ENCODE data around the gene CACNA1I. TPM values are rescaled to one million over a fixed set of nuclear protein-coding genes. Genes with fewer than 3 reads are reported as not detected.

Gene CACNA1I
- total and polyA plus RNA-seq, 2 experiments from 2014 or later: 0.42 to 2.4 TPM

DNA sequence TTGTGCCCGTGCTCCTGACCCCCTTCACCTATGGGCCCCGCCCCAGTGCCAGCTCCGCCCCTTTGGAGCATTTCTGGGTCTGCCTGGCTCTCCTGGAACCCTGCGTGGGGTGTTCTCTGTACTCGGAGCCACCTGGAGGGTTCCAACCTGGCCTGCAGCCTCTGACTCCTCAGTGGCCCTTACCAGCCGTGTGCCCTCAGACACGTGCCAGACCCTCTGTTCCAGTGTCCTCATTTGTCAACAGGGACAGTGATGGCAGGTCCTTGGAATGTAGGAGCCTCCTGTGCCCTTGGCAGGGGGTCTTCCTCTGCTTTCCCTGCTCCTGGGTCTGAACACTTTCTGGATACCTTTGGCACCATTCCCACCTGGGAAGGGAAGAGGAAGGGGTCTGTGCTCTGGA is 96.4 kb downstream of the CACNA1I start (continued):
- TF ChIP-seq ZNF462 (CRISPR knock-in tag; IDR thresholded peaks at IDR 0.05) (no peak), JUNB (IDR thresholded peaks at IDR 0.05; ENCODE audit: unreplicated experiment) (no peak), STAT1 (IDR thresholded peaks at IDR 0.05; ENCODE audit: unreplicated experiment) (no peak), CTCF (conservative IDR thresholded peaks at IDR 0.05; ENCODE audit: low read depth in 2 of 2) (no peak), ZNF114 (CRISPR knock-in tag; IDR thresholded peaks at IDR 0.05) (no peak), NANOG (IDR thresholded peaks at IDR 0.05; ENCODE audit: borderline replicate concordance) (no peak)

GRCh38 chr22:39669432-39669831 is 98.9 kb downstream of the CACNA1I start:
- no peak overlapping the region for H3K27ac Mint-ChIP-seq
- peaks cover 32% of the 10 kb centered on the region for H3K36me3 Mint-ChIP-seq (ENCODE audit: low read depth)
- peaks cover 15% of the 10 kb centered on the region for H3K27me3 Mint-ChIP-seq (ENCODE audit: insufficient read depth, low read depth, poor library complexity)
- H3F3A ChIP-seq (replicated peaks; ENCODE audit: low read depth): no peaks in the 10 kb centered on the region
- no peak overlapping the region for H3K4me3 Mint-ChIP-seq
- peaks cover 24% of the 10 kb centered on the region for H3K9me3 Mint-ChIP-seq
- no peaks in the 10 kb centered on the region for H3K79me2 ChIP-seq (replicated peaks; ENCODE audit: insufficient read depth)
- H3K4me1 Mint-ChIP-seq: peaks cover 16% of the 10 kb centered on the region
- H3K36me3 ChIP-seq (ENCODE audit: insufficient read depth): peaks cover 13% of the 10 kb centered on the region
- no peaks in the 10 kb centered on the region for H3K9me2 ChIP-seq (ENCODE audit: insufficient read depth)
- H3K4me2 ChIP-seq: no peak overlapping the region
- ATAC-seq (no peak), DNase-seq (ENCODE audit: low spot score) (no peak)
- H3K27ac ChIP-seq (ENCODE audit: low read depth): no peak overlapping the region
- peaks cover 4% of the 10 kb centered on the region; the same call in 1 of the 2 replicates for H3K4me1 ChIP-seq (ENCODE audit: insufficient read depth)
- H3K27me3 ChIP-seq (ENCODE audit: insufficient read depth): no peaks in the 10 kb centered on the region
- no peak overlapping the region for H3K4me3 ChIP-seq
- no peaks in the 10 kb centered on the region for H4K20me1 ChIP-seq (replicated peaks; ENCODE audit: insufficient read depth)
- H2AFZ ChIP-seq: no peak overlapping the region
- TF ChIP-seq ETS1 (IDR thresholded peaks at IDR 0.05) (no peak), ZNF114 (CRISPR knock-in tag; IDR thresholded peaks at IDR 0.05) (no peak), POLR2AphosphoS5 (IDR thresholded peaks at IDR 0.05; ENCODE audit: low read depth) (no peak), NANOG (IDR thresholded peaks at IDR 0.05; ENCODE audit: borderline replicate concordance) (no peak), JUNB (IDR thresholded peaks at IDR 0.05; ENCODE audit: unreplicated experiment) (no peak), ZNF331 (CRISPR knock-in tag; IDR thresholded peaks at IDR 0.05; ENCODE audit: low read depth) (no peak), STAT1 (IDR thresholded peaks at IDR 0.05; ENCODE audit: unreplicated experiment) (no peak), CREB1 (CRISPR knock-in tag; IDR thresholded peaks at IDR 0.05; ENCODE audit: low read depth) (no peak), REST (IDR thresholded peaks at IDR 0.05; ENCODE audit: unreplicated experiment) (no peak), EZH2 (IDR thresholded peaks at IDR 0.05; ENCODE audit: low read depth, unreplicated experiment) (no peak)

All from GM23338 (cell line).